ENCODE results near the gene KRT24. TPM values are rescaled to one million over a fixed set of nuclear protein-coding genes. Genes with fewer than 3 reads are reported as not detected.

KRT24 gene
- total and polyA plus RNA-seq, 2 of the 4 experiments (the other 2 are of a cell fraction), result not detected

DNA sequence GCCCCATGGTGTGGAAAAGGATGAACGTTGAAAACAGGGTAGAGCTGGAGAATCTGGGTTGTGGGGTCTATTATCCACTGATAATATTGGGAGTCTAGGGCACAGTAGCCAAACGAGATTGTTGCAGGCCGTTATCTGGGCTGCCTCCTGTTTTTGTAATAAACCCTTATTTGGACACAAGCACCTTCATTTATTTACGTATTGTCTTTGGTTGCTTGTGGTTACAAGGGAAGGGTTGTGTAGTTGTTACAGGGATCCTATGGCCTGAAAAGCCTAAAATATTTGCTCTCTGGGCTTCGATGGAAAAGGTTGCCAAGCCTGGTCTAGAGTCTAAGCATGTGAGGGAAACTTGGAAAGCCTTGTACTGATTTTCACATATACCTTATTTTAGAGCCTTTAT lies 51.6 kb downstream of the KRT24 start:
- Histone ChIP-seq H3K9me1 (ENCODE audit: insufficient read depth, low read length) (peaks cover 6% of the 10 kb centered on the region; the same call in 1 of the 2 replicates), H3K23ac (ENCODE audit: low read depth, low read length) (no peak overlapping the region), H2AK5ac (ENCODE audit: low read depth, low read length) (no peak overlapping the region), H3K4me2 (ENCODE audit: low read depth, low read length) (no peak overlapping the region), H3K79me1 (ENCODE audit: low read depth in 1 of 2, low read length in 2 of 2) (peaks cover 17 to 20% of the 10 kb centered on the region in 2 experiments), H4K20me1 (ENCODE audit: insufficient read depth, low read length) (no peaks in the 10 kb centered on the region), H3K27ac (ENCODE audit: insufficient read depth, low read length) (no peak overlapping the region), H2AK9ac (replicated peaks; ENCODE audit: low read depth, low read length, poor library complexity) (no peak overlapping the region), H3K4me3 (ENCODE audit: insufficient read depth, low read depth, low read length) (no peak overlapping the region), H4K8ac (ENCODE audit: low read depth in 2 of 2, low read length in 2 of 2) (no peak overlapping the region), H3K36me3 (ENCODE audit: control insufficient read depth, insufficient read depth, low read length) (no peaks in the 10 kb centered on the region), H4K91ac (ENCODE audit: insufficient read depth, low read depth, low read length) (no peak overlapping the region), H3K56ac (ENCODE audit: extremely low read depth, insufficient read depth, low read length) (no peak overlapping the region), H3K9ac (ENCODE audit: low read depth, low read length) (no peak overlapping the region), H3K4ac (ENCODE audit: low read depth, low read length) (no peak overlapping the region), H2BK20ac (ENCODE audit: low read depth, low read length) (no peak overlapping the region), H3K14ac (replicated peaks; ENCODE audit: low read depth, low read length) (no peak overlapping the region), H3K4me1 (ENCODE audit: control insufficient read depth, insufficient read depth, low read length) (peaks cover 5% of the 10 kb centered on the region), H2AFZ (replicated peaks; ENCODE audit: low read length, poor library complexity) (no peak overlapping the region), H3K18ac (ENCODE audit: low read depth, low read length) (no peak overlapping the region), H2BK5ac (ENCODE audit: low read depth, low read length, poor library complexity, severe bottlenecking) (no peak overlapping the region), H2BK120ac (ENCODE audit: low read depth, low read length) (no peak overlapping the region), H4K5ac (ENCODE audit: low read depth, low read length) (no peak overlapping the region), H3K9me3 (ENCODE audit: control insufficient read depth, insufficient read depth, low read length) (no peaks in the 10 kb centered on the region), H3K27me3 (ENCODE audit: control insufficient read depth, insufficient read depth, low read length) (peaks cover 5% of the 10 kb centered on the region), H2BK15ac (ENCODE audit: low read depth, low read length) (no peak overlapping the region)
- CTCF ChIA-PET, result interaction anchor here (0.7 kb wide), 1 partner anchor 22 kb away, joined by 3 read pairs; no protein-coding TSS in a partner anchor
- ATAC-seq (ENCODE audit: low read depth) (no peak), DNase-seq (no peak)
- intact Hi-C loops (cut with micrococcal nuclease), result no loop called here
- dilution Hi-C loops (cut with HindIII; ENCODE audit: low sequenced_read_pairs, unreplicated experiment), result no loop called here
- in situ Hi-C loops (cut with MboI; ENCODE audit: low sequenced_read_pairs), result no loop called here
- TF ChIP-seq NFE2L2 (IDR thresholded peaks at IDR 0.05; ENCODE audit: low read depth, low read length) (no peak), RCOR1 (IDR thresholded peaks at IDR 0.05; ENCODE audit: insufficient replicate concordance, low read length) (no peak)
- POLR2A ChIA-PET (ENCODE audit: unreplicated experiment), result no interaction called here
- WGBS, 2 experiments (ENCODE audit: extremely low coverage in 2 of 2, insufficient read length in 1 of 2), result no CpG with 5 or more reads among the region's 5 CpGs
- BruUV-seq (replicated peaks), result no TSS peak

All from IMR-90 (cell line).